SU-DHL-6 (cell line): ENCODE data around the gene THOC6.

Experiments
- H2AFZ ChIP-seq: fragments of 200-600 bp; sonication (generic); 2 replicates; pipeline ENCODE4 v1.6.1; 2014; ENCODE audit warnings: low read depth, mild to moderate bottlenecking, moderate library complexity, mixed read lengths, antibody characterized with exemption, low read length; ENCODE audit not compliant: severe bottlenecking
- H3F3A ChIP-seq: fragments of 200-600 bp; shearing (Covaris generic); 2 replicates; pipeline ENCODE4 v1.6.0; 2016; ENCODE audit warnings: antibody characterized with exemption, mild to moderate bottlenecking; ENCODE audit not compliant: insufficient read depth
- H3K27ac ChIP-seq: fragments of 200-600 bp; sonication (generic); 2 replicates; pipeline ENCODE4 v1.5.1; 2016; ENCODE audit warnings: low read depth, mild to moderate bottlenecking, low read length, moderate library complexity, mixed read lengths
- H3K27me3 ChIP-seq: fragments of 200-600 bp; sonication (generic), shearing (Covaris generic); 2 replicates; pipeline ENCODE4 v1.6.0; 2014; ENCODE audit warnings: mild to moderate bottlenecking, low read length
- H3K36me3 ChIP-seq: fragments of 200-600 bp; sonication (generic); 2 replicates; pipeline ENCODE4 v1.6.1; 2014; ENCODE audit warnings: mild to moderate bottlenecking, low read length, mixed read lengths
- H3K4me2 ChIP-seq: fragments of 300-600, 200-600 bp; shearing (Covaris generic), sonication (generic); 2 replicates; pipeline ENCODE4 v1.6.0; 2014; ENCODE audit warnings: low read length, low read depth, mild to moderate bottlenecking; ENCODE audit not compliant: poor library complexity, severe bottlenecking
- H3K4me3 ChIP-seq: fragments of 200-600 bp; sonication (generic); 2 replicates; pipeline ENCODE4 v1.5.1; 2014; ENCODE audit warnings: antibody characterized with exemption, low read length, mild to moderate bottlenecking, mixed read lengths; ENCODE audit not compliant: insufficient read depth, poor library complexity, severe bottlenecking
- H3K79me2 ChIP-seq: fragments of 200-600 bp; sonication (generic); 2 replicates; pipeline ENCODE4 v1.6.1; 2014; ENCODE audit warnings: mild to moderate bottlenecking, low read length, moderate library complexity; ENCODE audit not compliant: insufficient read depth
- H3K9ac ChIP-seq: fragments of 200-600 bp; sonication (generic); 2 replicates; pipeline ENCODE4 v1.7.0; 2014; ENCODE audit warnings: mild to moderate bottlenecking, low read length
- H3K9me2 ChIP-seq: fragments of 200-600 bp; sonication (generic); replicated peaks from 2 replicates; pipeline ENCODE4 v1.6.1; 2014; ENCODE audit warnings: low read length; ENCODE audit not compliant: insufficient read depth
- H3K9me3 ChIP-seq: fragments of 200-600 bp; sonication (generic); 2 replicates; pipeline ENCODE4 v1.6.1; 2014; ENCODE audit warnings: low read length, mixed read lengths; ENCODE audit not compliant: insufficient read depth
- H4K20me1 ChIP-seq: fragments of 200-600 bp; sonication (generic); 2 replicates; pipeline ENCODE4 v1.6.1; 2014; ENCODE audit warnings: low read depth, mild to moderate bottlenecking, antibody characterized with exemption, low read length, moderate library complexity, mixed read lengths
- CTCF ChIP-seq: fragments of 200-600 bp; sonication (generic); IDR thresholded peaks from one replicate; pipeline ENCODE4 v1.5.1; 2017; ENCODE audit warnings: antibody characterized with exemption, mild to moderate bottlenecking, low read length, moderate library complexity; ENCODE audit not compliant: insufficient read depth, poor library complexity, severe bottlenecking
- EZH2phosphoT487 ChIP-seq: fragments of 200-600 bp; sonication (generic), shearing (Covaris generic); conservative IDR thresholded peaks from 2 replicates; pipeline ENCODE4 v1.6.1; 2018; ENCODE audit warnings: mild to moderate bottlenecking, antibody characterized with exemption, low read length, moderate library complexity, mixed read lengths

THOC6 gene

DNA sequence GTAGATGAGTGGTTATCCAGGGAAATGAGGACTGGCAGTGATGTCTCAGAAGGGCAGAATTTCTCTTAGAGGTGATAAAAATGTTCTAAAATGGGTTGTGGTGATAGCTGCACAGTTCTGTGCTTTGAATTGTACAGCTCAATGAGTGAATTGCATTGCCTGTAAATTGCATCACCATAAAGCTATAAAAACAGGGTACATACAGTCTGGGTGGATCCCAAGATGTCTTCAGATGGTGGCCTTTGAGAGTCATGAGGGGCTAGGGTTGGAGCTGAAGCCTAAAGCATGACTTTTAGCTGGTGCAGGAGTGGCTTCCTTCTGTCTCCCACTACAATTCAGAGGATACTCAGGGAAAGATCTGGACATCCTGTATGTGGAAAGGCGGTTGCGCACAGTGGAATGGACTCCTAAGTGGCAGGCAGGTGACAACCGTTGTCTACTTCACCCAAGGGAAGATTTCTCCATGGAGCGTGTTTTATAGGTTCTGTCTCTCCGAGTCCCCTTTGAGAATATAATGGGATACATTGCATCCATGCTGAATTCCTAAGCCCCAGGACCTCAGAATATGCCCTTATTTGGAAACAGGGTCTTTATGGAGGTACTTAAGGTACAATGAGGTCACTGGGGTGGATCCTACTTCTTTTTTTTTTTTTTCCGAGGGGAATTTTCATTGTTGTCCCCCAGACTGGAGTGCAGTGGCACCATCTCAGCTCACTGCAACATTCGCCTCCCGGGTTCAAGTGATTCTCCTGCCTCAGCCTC is 40.0 kb downstream of the THOC6 start:
- H3K9ac ChIP-seq, result no peak overlapping the region
- no peak overlapping the region for H3K27ac ChIP-seq
- H3K4me2 ChIP-seq, result no peak overlapping the region
- no peaks in the 10 kb centered on the region for H4K20me1 ChIP-seq
- no peaks in the 10 kb centered on the region for H3K9me2 ChIP-seq
- H3K4me3 ChIP-seq, result no peak overlapping the region
- H3K27me3 ChIP-seq, result no peaks in the 10 kb centered on the region
- no peaks in the 10 kb centered on the region for H3K9me3 ChIP-seq
- TF ChIP-seq EZH2phosphoT487 (no peak), CTCF (no peak)
- H3F3A ChIP-seq, result 0 out of 2 replicates have a peak, but pooled peaks cover 4% of the 10 kb centered on the region
- H2AFZ ChIP-seq, result no peak overlapping the region
- no peaks in the 10 kb centered on the region for H3K36me3 ChIP-seq
- no peaks in the 10 kb centered on the region for H3K79me2 ChIP-seq

DNA sequence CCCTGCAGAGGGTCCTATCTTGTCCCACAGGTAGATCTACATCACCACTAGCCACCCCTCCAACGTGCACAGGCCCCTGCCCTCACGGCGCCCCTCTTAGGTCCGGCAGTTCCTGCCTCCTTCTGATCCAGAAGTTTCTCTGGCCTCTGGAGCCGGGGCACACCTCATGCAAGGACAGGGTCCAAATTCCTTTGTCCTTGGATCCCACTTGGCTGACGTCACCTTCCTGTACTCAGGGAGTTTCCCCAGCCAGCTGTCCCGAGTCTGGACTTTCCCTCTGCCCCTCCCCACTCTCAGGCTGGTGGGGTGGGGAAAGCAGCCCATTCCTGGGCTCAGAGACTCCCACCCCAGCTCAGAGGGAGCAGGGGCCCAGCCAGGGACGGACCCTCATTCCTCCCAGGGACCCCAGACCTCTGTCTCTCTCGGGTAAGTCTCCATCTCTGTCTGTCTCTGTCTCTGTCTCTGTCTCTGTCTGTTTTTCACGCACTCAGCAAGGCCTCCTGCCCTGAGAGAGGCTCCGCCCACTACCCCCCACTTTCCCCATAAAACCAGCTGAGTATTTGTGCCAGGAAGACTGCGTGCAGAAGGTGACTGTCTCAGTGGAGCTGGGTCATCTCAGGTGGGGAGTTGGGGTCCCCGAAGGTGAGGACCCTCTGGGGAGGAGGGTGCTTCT is 41.4 kb downstream of the THOC6 start, which contains the start of gene IL32:
Gene IL32 (plus strand): TSS at position 572 of the 673 bp plus-strand sequence. CDS start 172 bp downstream, outside the sequence.
- Histone ChIP-seq H3K27ac (no peak within 1 kb of the TSS), H3K4me2 (no peak within 1 kb of the TSS), H3K79me2 (no peaks in the 10 kb centered on the region), H3F3A (0 out of 2 replicates have a peak, but pooled peaks cover 4% of the 10 kb centered on the region), H3K27me3 (no peaks in the 10 kb centered on the region), H2AFZ (no peak within 1 kb of the TSS), H3K9ac (no peak within 1 kb of the TSS), H3K36me3 (no peaks in the 10 kb centered on the region), H3K4me3 (no peak within 1 kb of the TSS), H3K9me2 (no peaks in the 10 kb centered on the region), H4K20me1 (no peaks in the 10 kb centered on the region), H3K9me3 (no peaks in the 10 kb centered on the region)
- TF ChIP-seq EZH2phosphoT487 (no peak), CTCF (no peak)

- H2AFZ ChIP-seq, result no peak overlapping the region
- no peak overlapping the region for H3K27ac ChIP-seq
- H3K36me3 ChIP-seq, result no peaks in the 10 kb centered on the region
- no peaks in the 10 kb centered on the region for H3K9me3 ChIP-seq
- H3K79me2 ChIP-seq, result no peaks in the 10 kb centered on the region
- no peaks in the 10 kb centered on the region for H3K27me3 ChIP-seq
- H3K9ac ChIP-seq, result no peak overlapping the region
- no peak overlapping the region for H3K4me2 ChIP-seq
- H3K9me2 ChIP-seq, result no peaks in the 10 kb centered on the region
- no peak for TF ChIP-seq CTCF
- no peak for TF ChIP-seq EZH2phosphoT487
- H4K20me1 ChIP-seq, result no peaks in the 10 kb centered on the region
- H3F3A ChIP-seq, result 0 out of 2 replicates have a peak, but pooled peaks cover 4% of the 10 kb centered on the region
- H3K4me3 ChIP-seq, result no peak overlapping the region
Measured at GRCh38 chr16:3065742-3066439, 42.1 kb downstream of the THOC6 start.
